ENCODE results near the gene WT1.

DNA sequence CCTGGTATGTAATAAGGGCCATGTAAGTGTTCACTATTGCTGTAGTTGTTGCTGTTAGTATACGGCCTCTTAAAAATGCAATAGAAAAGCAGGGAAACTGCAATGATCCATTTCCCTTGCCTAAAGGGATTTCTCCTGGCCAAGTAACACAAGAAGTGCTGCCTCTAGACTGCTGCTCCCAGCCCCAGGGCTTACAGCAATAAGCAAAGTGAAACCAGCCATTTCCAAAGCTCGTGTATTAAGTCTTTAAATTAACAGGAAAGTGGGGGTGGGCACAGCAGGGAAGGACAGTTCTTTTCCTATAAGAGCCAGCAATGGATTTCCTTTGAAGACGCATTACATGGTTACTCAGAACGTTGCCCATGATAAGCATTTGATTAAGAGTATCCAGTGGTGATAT is 36.9 kb upstream of the WT1 start:
- TF ChIP-seq, protein P1, sequence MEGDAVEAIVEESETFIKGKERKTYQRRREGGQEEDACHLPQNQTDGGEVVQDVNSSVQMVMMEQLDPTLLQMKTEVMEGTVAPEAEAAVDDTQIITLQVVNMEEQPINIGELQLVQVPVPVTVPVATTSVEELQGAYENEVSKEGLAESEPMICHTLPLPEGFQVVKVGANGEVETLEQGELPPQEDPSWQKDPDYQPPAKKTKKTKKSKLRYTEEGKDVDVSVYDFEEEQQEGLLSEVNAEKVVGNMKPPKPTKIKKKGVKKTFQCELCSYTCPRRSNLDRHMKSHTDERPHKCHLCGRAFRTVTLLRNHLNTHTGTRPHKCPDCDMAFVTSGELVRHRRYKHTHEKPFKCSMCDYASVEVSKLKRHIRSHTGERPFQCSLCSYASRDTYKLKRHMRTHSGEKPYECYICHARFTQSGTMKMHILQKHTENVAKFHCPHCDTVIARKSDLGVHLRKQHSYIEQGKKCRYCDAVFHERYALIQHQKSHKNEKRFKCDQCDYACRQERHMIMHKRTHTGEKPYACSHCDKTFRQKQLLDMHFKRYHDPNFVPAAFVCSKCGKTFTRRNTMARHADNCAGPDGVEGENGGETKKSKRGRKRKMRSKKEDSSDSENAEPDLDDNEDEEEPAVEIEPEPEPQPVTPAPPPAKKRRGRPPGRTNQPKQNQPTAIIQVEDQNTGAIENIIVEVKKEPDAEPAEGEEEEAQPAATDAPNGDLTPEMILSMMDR (IDR thresholded peaks at IDR 0.05): no peak
- TF ChIP-seq POLR2A (IDR thresholded peaks at IDR 0.05): no peak
- no peak for TF ChIP-seq EP300 (IDR thresholded peaks at IDR 0.05)
